Measurements from ENCODE around the gene NRP1.
"Not testable (repeated sequence)": the region's sequence is repeated elsewhere in the genome, so short reads cannot be mapped to it uniquely, and the experiment has no call there.

The NRP1 gene

DNA sequence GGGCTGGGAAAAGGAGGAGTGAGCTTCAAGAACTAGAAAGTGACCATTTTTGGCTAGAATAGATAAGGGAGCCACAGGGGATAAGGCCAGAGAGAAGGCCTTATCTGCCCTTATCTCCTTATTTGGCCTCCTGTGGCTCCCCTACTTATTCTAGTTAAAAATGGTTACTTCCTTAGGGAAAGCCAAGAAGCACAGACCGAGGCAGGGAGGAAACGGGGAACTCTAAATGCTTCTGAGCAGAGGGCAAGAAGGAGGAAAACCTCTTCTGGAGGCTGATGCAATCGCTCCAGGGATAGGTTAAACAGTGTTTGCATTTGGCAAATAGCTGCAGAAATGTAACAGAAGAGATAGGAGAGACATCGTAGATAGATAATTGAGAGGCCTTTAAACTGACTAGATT lies 18.6 kb downstream of the NRP1 start:
- no peak for DNase-seq

DNA sequence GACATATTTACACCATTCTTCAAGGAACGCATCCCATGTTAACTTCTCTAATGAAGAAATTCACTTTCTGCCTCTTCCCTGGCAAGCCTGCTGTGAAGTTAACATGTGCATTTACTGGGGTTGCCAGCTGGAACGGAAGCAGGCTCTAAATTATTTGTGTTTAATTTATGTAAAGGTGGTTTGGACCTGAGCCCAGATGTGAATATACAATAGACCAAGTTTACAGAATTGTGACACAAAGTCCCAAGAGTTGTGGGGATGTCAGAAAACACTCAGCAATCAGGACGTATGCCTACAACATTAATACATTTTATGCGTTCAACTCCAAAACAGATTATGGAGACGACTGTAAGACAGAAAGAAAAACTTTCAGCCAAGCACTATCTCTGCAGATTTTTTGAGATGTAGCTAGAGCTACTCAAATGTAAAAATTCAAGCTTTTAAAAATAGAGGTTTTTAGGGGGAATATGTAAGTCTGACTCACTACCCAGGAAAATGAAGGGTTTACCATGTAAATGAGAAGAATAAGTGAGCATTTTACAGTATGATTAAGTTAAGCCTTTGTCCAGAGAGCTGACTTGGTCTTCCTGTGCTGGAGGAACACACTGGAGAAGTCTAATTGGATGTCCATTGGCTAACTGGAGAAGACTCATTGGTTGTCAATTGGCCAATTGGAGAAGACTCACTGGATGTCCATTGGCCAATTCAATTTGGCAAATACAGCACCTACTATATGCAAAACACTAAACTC lies 19.5 kb downstream of the NRP1 start:
- no peak for DNase-seq

DNA sequence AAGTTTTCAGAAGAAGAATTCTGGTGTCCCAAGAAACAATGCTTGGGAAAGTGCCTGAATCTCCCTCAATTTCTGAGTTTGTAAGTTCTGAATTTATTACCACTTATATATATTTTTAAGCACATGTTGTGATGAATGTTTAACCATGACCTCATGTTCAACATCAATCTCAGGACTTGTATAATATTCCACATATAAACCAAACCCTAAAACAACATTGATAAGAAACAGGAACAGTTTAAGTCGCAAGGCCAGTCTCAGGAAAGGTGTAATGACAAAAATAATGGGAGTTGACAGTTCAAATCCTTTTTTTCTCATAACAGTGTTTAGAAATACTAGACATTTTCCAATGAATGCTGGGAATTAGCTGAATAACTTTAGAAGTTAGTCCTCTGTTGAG lies 22.8 kb downstream of the NRP1 start:
- no peak for DNase-seq

DNA sequence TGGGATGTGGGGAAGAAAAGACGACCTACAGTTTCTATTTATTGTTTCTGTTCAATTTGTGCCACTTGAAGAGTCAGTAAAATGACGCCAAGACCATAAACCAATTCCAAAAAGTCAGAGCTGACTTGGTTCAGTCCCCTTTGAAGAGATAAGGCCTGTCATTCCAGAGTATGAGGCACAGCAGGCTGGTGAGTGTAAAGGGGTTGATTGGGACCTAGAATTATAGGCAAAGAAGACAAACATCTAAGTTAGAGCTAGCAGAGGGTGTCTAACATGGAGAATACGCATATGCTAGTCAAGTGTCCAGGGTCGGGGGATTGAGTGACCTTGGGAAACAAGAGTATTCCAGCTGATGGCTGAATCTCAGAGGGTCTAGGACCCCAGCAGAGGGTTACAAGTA lies 23.6 kb downstream of the NRP1 start:
- DNase-seq = no peak

DNA sequence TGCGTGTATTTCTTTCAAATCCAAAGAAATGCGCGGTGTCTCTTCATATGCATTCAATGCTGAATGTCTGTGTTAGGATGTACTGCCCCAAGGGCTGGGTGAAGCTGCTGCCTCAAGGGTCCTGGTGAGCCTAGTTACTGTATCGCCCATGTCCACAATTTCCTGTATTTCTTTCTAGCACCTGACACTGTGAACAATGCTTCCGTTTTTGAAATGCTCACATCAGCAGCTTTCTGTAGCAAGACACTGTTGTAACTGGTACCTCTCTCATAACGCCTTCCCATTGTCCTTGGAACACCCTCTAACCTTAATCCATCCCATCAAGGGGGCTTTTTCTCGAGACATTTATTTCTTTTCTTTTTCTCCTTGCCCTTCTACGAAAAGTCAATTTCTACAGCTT lies 25.1 kb downstream of the NRP1 start:
- DNase-seq = no peak

DNA sequence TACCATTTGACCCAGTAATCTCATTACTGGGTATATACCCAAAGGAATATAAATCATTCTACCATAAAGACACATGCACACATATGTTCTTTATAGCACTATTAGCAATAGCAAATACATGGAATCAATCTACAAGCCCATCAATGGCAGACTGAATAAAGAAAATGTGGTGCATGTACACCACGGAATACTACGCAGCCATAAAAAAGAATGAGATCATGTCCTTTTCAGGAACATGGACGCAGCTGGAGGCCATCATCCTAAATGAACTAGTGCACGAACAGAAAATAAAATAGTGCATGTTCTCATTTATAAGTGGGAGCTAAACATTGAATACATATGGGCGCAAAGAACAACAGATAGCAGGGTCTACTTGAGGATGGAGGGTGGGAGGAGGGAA lies 26.6 kb downstream of the NRP1 start:
- no peak for DNase-seq

DNA sequence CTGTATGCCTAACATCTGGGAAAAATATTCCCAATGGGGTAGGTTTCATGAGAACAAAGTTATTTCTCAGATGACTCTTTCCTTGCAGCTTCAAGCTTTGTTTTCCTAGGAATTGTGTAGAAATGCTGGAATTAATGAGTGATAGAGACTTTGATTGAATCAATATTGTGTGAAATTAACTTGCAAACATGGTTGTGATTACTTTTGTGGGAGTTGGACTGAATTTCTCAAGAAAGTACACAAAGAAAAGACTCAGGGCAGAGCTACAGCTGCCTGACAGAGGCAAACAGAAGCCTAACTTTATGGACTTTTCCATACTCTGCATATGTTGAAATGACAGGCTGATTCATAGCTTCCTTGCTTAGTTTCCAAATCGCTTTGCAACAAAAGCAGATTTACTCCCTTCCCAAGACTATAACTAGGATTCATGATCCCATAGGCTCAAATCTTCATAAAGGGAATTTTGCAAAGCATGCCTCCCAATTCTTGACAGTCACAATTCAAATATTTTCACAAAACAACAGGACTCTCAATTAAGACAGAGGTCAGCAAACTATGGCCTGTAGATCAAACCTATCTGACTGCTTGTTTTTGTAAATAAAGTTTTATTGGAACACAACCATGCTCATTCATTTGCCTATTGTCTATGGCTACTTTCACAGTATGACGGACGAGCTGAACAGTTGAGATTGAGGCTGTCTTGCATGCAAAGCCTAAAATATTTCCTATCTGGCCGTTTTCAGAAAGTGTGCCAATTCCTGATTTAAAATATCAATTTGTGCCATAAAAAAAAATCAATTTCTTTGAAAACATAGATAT lies 27.6 kb downstream of the NRP1 start:
- no peak for DNase-seq

DNA sequence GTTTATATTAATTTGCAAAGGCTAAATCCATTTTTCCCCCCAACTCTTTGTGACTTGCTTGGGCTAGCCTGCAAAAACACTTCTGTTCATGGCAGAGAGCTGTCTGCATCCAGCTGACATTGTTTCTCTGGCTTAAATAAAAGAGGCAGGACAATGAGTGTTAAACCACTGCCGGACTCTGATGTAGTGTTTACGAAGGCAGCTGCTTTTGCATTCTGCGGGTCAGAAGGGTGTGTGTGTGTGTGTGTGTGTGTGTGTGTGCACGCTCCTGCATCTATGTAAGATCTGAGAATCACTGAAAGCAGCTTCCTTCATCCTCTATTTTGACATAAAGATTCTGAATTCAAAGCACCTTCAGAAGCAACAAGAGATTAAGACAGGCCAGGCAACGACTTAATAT lies 28.3 kb downstream of the NRP1 start:
- DNase-seq = no peak

DNA sequence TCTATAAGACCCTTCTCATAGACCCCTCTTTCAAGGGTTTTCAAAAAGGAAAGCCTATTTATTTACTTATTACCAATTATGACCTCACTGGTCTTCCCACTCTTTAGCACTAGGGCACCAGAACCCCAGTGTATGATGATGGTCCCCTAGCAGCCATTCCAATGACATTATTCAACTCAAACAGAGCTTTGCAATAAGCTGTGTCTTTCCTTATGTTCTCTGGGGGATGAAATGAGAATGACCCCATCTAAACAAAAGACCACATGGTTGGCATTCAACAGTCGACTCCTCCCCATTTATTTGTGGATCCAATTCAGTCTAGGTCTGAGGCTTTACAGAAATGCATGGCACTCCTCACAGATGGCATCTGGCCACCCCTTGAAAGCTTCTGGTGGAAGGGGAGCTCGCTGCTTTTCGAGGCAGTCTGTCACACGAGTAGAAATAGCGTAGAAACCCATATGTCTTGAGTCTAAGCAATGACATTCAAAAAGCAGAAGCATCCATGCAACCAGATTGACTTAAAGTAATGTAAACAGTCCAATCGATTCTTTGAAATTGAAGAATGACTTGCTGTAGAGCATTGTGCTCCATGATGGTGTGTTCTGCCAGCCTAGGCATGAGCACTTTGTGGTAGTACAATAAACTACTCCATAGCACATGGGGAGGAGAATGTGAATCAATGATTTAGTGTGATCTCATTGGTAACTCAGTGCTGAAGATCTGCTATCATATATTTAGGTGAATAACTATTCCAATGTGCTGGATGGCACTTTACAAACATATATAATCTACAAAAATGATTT lies 29.8 kb downstream of the NRP1 start:
- no peak for DNase-seq

DNA sequence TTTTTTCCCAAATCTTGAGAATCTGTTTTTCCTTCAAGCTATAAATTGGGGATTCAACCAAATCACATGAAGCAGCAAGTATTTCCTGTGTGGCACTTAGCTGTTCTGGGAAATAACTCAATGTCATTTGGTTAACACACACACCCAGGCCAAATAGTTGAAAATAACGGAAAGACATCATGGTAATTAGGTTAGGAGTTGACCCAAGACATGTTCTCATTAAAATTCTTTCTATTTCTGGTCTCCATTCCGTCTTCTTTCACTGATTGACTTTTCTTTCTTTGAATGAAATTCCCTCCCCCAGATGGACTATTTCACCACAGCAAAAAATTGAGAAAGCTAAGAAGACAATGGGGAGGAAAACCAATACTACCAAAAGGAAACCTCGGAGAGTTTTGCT lies 30.5 kb downstream of the NRP1 start:
- no peak for DNase-seq

DNA sequence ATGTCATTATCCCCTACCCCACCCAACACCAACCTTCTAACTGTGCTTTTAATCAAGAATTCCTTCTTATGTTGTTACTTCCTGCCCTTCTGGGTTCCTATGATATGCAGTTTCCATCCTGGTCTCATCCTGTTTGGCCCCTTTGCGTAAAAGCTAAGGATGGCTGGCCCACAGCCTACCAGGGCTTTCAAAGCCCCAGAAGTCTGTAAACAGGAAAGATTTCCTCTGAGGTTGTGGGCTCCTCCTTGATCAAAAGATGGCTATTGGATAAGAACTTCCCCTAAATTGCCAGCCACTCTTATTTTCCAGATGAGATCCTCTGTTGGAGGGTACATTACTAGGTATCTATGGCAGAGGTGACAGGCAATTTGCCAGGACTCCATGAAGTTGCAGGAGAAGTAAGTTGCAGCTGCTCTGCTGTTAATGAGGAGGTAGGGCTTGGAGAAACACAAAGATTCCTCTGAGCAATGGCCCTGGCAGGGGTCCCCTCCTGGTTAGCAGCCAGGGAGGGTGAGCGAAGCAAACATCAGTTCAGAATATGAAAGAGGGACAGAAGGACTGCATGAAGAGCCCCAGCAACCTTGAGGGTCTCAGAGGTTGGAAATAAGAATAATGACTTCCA lies 32.1 kb downstream of the NRP1 start:
- DNase-seq = no peak

DNA sequence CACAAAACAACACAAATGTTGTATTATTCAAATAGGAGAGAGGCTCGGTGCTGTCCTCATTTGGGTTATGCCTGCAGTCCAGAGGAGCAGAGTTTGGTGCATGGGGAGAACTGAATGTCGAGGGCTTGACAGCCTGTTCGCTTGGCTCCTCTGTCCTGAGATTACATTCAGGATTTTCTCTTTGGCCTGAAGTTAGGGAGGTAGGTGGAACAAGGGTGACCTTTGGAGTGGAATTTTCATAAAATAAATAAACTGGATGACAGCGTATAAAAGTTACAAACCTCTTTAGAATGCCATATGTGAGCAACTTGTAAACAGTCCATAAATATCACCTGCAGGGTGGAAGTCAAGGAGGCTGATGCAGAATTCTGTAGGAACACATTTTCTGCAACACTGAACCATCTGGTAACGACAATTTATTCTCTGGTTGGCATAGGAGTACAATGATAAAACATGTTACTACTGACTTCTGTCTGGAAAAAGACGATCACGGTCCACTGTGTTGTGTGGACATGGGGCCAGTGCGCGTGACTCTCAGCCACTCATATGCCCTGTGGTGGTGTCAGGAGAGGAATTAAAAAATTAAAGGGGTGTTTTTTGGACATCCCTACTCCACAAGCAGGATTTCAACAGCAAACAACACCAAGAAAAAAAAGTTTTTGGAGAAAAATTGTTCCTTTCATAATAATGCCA lies 33.2 kb downstream of the NRP1 start:
- DNase-seq = no peak

DNA sequence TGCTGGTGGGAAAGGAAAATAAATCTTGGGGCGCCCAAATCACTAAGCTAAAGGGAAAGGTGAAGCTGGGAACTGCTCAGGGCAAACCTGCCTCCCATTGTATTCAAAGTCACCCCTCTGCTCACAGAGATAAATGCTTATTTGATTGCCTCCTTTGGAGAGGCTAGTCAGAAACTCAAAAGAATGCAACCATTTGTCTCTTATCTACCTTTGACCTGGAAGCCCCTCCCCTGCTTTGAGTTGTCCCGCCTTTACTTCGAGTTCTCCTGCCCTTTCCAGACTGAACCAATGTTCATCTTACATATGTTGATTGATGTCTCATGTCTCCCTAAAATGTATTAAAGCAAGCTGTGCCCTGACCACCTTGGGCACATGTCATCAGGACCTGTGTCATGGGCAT lies 33.9 kb downstream of the NRP1 start:
- not testable (repeated sequence) for DNase-seq

DNA sequence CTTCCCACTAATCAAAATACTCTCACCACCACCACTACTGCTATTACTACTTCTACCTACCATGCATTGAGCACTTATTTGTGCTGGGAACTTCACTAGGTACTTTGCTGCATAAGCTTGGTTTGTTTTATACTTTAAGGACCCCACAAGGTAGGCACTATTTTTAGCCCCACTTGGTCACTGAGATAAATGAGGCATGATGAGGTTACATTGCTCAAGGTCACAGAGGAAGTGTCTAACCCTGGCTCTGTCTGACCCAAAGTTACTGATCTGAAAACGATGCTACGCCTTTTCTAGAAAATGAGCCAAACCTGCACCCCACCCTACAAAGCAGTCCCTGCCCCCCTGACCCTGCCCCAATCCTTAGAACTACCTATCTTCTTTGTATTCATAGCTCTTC lies 35.6 kb downstream of the NRP1 start:
- DNase-seq = no peak

DNA sequence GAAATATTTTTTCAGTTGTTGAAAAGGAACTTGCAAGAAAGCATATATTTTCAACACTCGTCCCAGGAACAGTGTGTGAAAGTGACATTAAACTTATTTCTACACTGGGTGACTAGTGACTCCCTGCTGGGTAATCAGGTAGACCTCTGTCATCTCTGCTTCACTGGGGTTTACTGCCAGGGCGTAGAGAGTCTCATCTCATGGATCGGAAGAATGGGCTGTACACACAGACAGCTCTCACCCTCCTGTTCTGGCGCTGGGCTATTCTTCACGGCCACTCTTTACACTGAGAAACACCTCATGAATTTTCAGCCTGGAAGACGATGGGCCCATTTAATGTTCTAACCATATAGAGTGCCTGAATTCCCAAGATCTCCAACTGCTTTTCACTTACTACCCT lies 36.4 kb downstream of the NRP1 start:
- DNase-seq = no peak

DNA sequence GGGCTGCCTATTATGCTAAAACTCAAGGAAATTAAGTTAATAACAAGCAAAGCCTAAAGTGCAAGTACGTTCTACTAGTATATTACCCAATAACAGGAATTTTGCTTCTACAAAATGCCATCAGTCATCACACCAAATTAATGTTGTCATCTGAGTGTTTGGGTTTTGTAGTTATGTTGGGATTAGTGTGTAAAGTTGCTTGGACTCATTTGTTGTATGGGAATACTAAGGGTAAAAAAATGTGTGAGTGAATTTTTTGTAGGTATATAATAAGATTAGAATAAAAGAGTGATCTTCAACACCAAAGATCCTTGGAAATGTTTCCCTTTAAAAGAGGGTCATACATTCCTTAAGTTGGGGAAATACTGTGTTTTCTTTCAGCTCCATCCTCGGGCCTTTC lies 38.6 kb downstream of the NRP1 start:
- no peak for DNase-seq

DNA sequence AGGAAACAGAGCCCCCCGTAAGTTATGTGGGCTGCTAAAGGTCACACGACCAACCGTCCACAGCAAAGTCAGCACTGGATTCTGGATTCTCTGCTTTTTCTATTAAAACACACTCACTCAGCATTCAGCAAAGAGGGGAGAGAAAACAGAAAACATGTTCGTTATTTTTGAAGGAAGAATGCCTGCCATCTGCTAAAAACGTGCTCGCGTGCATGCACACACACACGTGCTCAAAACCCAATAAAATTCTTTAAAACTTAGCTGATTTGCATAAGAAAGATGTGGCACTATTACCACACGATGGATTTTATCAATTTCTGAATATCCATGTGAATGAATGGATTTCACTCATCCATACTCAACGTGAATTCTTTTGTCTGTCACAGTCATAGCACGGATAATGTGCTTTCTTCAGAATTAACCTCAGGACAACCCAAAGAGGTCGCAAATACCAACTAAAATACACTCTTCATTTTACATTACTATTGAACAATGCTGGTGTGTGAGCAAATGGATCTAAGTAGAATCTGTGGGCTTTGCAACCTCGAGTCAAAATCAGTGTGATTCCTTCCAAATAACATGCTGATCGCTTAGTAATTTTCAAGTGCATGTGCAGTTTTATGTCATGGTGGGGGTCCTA lies 40.8 kb downstream of the NRP1 start:
- DNase-seq = no peak

DNA sequence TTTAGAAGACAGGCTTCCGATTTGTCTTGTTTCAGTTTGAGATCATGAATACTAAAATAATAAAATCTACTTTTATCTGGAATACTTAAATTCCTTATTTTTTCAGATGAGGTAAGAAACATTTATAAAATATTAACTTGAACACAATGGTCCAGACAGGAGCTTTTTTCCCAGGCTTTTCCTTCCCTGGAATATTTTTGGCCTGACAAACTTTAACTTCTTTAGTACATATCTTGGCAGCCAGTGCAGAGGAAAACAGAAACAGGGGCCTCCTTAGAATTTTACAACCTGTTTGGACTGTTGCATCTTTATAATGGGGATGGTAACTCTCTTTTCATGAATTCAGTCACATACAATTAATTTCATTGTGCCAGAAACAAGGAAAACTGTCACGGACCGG lies 41.4 kb downstream of the NRP1 start:
- DNase-seq = no peak

DNA sequence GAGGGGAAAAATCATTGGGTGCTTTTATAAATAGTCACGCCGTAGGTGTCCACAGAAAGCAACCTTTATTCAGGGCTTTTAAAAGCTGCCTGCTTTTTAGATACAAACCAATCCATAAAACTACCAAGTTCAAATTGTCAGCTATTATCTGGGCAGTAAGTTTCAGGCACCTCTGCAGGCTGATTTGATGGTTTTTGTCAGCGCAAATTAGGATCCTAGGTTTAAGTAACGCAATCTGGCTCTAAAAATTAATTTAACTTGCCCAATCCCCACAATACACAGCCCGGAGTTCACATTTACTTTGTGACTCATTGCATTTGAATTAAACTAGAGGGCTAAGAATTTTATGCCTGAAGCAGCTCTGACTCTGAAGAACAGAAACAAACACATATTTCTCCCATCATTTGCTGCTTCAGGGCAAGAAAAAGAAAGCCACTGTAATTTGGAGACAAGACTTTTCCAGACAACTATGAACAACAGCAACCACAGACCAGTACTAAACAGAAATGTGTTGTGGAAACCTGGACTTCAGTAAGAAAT lies 43.3 kb downstream of the NRP1 start:
- no peak for DNase-seq

DNA sequence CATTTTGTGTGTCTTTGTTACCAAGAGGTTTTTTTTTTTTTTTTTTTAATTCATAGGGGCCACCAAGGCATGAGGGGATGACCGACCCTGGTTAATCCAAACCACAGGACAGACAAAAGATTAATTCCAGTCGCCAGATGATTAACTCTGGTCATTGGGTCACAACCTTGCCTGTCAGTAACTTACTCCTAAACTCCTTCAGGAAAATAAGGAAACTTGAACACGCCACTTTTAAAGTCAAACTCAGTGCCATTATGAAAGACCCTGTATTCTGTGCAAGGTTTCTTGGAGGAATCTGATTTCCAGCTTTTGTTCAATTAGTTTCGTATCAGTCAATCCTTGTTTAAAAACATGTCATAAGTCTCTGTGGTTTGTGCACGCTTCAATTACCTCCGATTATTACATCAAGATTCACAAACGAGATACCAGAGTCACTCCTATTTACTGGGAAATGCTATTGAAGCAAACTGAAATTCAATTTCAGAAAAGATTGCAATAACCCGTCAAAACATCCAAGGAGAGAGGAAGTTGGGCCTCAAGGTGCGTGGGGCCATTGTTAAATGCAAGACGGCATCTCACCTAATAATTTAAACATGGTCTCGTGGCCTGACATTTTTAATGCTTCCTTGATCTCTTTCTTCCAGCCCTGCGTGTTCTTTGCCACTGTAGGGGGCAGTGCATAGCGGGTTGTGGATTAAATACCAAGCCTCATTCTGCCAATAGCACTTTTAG lies 44.0 kb downstream of the NRP1 start:
- no peak for DNase-seq

DNA sequence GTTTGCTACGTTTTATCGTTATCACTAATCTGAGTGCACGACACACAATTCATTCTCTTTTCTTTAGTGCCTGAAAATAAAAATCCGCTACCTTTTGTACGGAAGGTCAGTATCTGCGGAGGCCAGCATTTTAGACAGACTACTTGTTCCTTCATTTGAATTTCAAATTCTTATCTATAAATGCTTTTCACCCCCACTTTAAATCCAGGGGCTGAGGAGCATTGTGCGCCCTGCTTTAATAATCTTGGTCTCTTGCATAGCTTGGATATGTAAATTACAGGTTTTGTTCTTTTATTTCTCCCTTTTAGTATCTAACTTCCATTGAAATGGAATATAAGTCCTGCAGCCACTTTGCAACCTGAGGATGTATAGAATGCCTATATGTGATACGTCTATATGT lies 44.7 kb downstream of the NRP1 start:
- no peak for DNase-seq
